ENCODE measurements around the gene FARP2. TPM values are rescaled to one million over a fixed set of nuclear protein-coding genes. Genes with fewer than 3 reads are reported as not detected.

FARP2 gene
- polyA plus RNA-seq, 1 of the 3 experiments (the other 2 are of a cell fraction): 11.5 TPM

GRCh38 chr2:241506793-241507429, 150.8 kb downstream of the FARP2 start:
- ChIA-PET POLR2A (interaction anchor here (1.1 kb wide), 1 partner anchor 84 kb away, joined by 4 read pairs; no protein-coding TSS in a partner anchor), CTCF (interaction anchor here (0.6 to 1.6 kb wide), 3 partner anchors 11 to 26 kb away, joined by 3 to 5 read pairs (median 3); no protein-coding TSS in a partner anchor)
- no peaks in the 10 kb centered on the region for H3K9me3 ChIP-seq
- H3K9ac ChIP-seq: peak overlapping the region; percentile 70
- no peaks in the 10 kb centered on the region for H3F3A ChIP-seq (replicated peaks; ENCODE audit: insufficient read depth)
- H3K4me2 ChIP-seq: peak overlapping the region; percentile 98
- peaks cover 61% of the 10 kb centered on the region for H3K79me2 ChIP-seq (ENCODE audit: insufficient read depth)
- H3K27me3 ChIP-seq (ENCODE audit: insufficient read depth): no peaks in the 10 kb centered on the region
- H3K36me3 ChIP-seq (replicated peaks in 1 of 2; ENCODE audit: control insufficient read depth in 1 of 2, insufficient read depth in 2 of 2, low read length in 1 of 2): no peaks in the 10 kb centered on the region
- peaks cover 7 to 32% of the 10 kb centered on the region in 2 experiments; a peak in 2 of 4 replicates for H3K4me1 ChIP-seq (ENCODE audit: control insufficient read depth in 1 of 2, insufficient read depth in 2 of 2, low read depth in 1 of 2, low read length in 1 of 2)
- H2AFZ ChIP-seq (ENCODE audit: low read depth): no peak overlapping the region
- no peak overlapping the region for H3K27ac ChIP-seq (ENCODE audit: low read depth in 2 of 2, low read length in 1 of 2)
- H4K20me1 ChIP-seq (ENCODE audit: insufficient read depth): peaks cover 40% of the 10 kb centered on the region
- H3K4me3 ChIP-seq (ENCODE audit: low read depth in 2 of 2, low read length in 1 of 2): peak overlapping the region; percentile 83 to 94
- WGBS (ENCODE audit: low lambda C conversion rate): 70% methylated on average over 14 of the region's 19 CpGs
- DNase-seq: no peak
- no peaks in the 10 kb centered on the region for H3K9me2 ChIP-seq
- TF ChIP-seq SMC3 (IDR thresholded peaks at IDR 0.05; ENCODE audit: low read depth, low read length) (no peak), GABPA (IDR thresholded peaks at IDR 0.05; ENCODE audit: low read depth) (no peak), CHD2 (IDR thresholded peaks at IDR 0.05; ENCODE audit: low read length, partially characterized antibody) (no peak), JUND (IDR thresholded peaks at IDR 0.05) (no peak), EP300 (IDR thresholded peaks at IDR 0.05; ENCODE audit: borderline replicate concordance in 1 of 2, low read depth in 1 of 2, low read length in 1 of 2) (no peak), IRF3 (IDR thresholded peaks at IDR 0.05; ENCODE audit: low read depth, low read length) (no peak), EZH2phosphoT487 (IDR thresholded peaks at IDR 0.05; ENCODE audit: borderline replicate concordance, low read depth) (no peak), MXI1 (IDR thresholded peaks at IDR 0.05; ENCODE audit: low read depth, low read length) (no peak), USF2 (IDR thresholded peaks at IDR 0.05; ENCODE audit: borderline replicate concordance, low read depth, low read length) (no peak)
- TF ChIP-seq, protein P1, sequence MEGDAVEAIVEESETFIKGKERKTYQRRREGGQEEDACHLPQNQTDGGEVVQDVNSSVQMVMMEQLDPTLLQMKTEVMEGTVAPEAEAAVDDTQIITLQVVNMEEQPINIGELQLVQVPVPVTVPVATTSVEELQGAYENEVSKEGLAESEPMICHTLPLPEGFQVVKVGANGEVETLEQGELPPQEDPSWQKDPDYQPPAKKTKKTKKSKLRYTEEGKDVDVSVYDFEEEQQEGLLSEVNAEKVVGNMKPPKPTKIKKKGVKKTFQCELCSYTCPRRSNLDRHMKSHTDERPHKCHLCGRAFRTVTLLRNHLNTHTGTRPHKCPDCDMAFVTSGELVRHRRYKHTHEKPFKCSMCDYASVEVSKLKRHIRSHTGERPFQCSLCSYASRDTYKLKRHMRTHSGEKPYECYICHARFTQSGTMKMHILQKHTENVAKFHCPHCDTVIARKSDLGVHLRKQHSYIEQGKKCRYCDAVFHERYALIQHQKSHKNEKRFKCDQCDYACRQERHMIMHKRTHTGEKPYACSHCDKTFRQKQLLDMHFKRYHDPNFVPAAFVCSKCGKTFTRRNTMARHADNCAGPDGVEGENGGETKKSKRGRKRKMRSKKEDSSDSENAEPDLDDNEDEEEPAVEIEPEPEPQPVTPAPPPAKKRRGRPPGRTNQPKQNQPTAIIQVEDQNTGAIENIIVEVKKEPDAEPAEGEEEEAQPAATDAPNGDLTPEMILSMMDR (IDR thresholded peaks at IDR 0.05): no peak
